Measurements from ENCODE around the gene PTPRG.

DNA sequence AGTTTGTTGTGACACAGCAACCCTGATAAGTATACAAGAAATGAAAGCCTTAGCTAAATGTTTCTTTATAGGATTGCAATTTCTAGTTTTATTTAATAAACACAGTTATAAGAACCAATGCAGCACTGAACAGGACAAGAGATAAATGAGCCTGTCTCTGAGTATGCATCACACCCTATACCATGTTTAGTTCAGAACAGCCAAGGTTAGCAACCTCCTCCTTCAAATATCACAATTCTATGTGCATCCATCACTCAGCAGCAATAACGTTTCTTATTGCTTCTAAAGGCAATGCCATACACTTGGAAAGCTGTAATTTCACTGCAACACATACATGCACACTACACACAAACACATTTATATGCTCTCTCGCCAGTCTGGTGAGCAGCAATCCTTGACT is 280.6 kb downstream of the PTPRG start:
- TF ChIP-seq, protein P1, sequence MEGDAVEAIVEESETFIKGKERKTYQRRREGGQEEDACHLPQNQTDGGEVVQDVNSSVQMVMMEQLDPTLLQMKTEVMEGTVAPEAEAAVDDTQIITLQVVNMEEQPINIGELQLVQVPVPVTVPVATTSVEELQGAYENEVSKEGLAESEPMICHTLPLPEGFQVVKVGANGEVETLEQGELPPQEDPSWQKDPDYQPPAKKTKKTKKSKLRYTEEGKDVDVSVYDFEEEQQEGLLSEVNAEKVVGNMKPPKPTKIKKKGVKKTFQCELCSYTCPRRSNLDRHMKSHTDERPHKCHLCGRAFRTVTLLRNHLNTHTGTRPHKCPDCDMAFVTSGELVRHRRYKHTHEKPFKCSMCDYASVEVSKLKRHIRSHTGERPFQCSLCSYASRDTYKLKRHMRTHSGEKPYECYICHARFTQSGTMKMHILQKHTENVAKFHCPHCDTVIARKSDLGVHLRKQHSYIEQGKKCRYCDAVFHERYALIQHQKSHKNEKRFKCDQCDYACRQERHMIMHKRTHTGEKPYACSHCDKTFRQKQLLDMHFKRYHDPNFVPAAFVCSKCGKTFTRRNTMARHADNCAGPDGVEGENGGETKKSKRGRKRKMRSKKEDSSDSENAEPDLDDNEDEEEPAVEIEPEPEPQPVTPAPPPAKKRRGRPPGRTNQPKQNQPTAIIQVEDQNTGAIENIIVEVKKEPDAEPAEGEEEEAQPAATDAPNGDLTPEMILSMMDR (optimal IDR thresholded peaks at IDR 0.05 in 1 of 3, IDR thresholded peaks at IDR 0.05 in 1 of 3, conservative IDR thresholded peaks at IDR 0.05 in 1 of 3; ENCODE audit: extremely low read depth in 1 of 3, insufficient read depth in 2 of 3, low read length in 3 of 3) = no peak
- TF ChIP-seq EZH2 (IDR thresholded peaks at IDR 0.05; ENCODE audit: low read length) = no peak

Data from keratinocyte (primary cell).